Mesothelial cell of epicardium (in vitro differentiated cells): ENCODE measurements around the gene PLEKHA6. TPM values are rescaled to one million over a fixed set of nuclear protein-coding genes. Genes with fewer than 3 reads are reported as not detected.

Source experiments
- DNase-seq, 2 experiments: peaks; one replicate each; pipeline ENCODE4 v3.0.0; 2021; ENCODE audit warnings: low spot score in 2 of 2; ENCODE audit not compliant: unreplicated experiment in 2 of 2
- H3K27ac Mint-ChIP-seq: 2 replicates; pipeline ENCODE4 v1.8.0; 2021; ENCODE audit warnings: mixed read lengths
- H3K27me3 Mint-ChIP-seq: 2 replicates; pipeline ENCODE4 v1.8.0; 2021; ENCODE audit warnings: low read depth, mixed read lengths
- H3K36me3 Mint-ChIP-seq: 2 replicates; pipeline ENCODE4 v1.8.0; 2021; ENCODE audit warnings: mixed read lengths
- H3K4me1 Mint-ChIP-seq: 2 replicates; pipeline ENCODE4 v1.8.0; 2021; ENCODE audit warnings: mixed read lengths
- H3K4me3 Mint-ChIP-seq: 2 replicates; pipeline ENCODE4 v1.8.0; 2021; ENCODE audit warnings: mild to moderate bottlenecking, moderate library complexity, mixed read lengths
- H3K9me3 Mint-ChIP-seq: 2 replicates; pipeline ENCODE4 v1.8.0; 2021; ENCODE audit warnings: mixed read lengths
- total RNA-seq: library from RNA; stranded (reverse); gene quantifications from 3 replicates; pipeline ENCODE4 v1.2.1, GENCODE V29; 2021
- TF ChIP-seq, protein P1 (sequence below): fragments of 200-600 bp; sonication (generic); IDR thresholded peaks from one replicate; pipeline ENCODE4 v1.5.0; 2021; ENCODE audit warnings: antibody characterized with exemption; ENCODE audit not compliant: unreplicated experiment

PLEKHA6 gene
- total RNA-seq, 1 donor from 2014 or later = 29.7 TPM

DNA sequence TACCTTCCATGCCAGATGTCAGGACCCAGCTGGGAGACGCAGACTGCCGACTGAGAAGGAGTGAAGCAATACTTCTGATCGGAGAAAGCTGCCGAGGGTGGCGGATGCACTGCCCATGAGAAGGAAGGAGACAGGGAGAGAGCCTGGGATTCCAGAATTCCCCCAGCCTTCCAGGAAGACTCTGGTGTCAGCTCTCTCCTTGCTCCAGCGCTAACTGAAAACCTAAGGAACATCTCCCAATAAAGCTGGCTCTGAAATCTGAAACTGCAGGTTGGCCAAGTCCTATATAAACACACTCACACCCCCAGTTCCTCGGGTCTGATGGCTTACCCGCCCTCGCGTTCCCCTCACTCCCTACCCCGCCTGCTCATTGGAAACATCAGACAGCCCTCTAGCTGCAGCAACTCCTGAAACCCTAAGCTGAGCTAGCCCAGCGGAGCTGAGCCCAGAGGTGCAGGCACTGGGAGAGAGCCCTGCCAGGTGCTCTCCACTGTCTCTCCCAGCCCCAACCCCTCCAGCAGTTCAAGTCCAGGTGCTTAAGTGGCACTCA lies 52.3 kb downstream of the PLEKHA6 start:
- Mint-ChIP-seq H3K27me3 (no peaks in the 10 kb centered on the region), H3K9me3 (no peaks in the 10 kb centered on the region), H3K4me3 (peak overlapping the region; percentile 60), H3K27ac (peak overlapping the region; percentile 82), H3K4me1 (peaks cover 37% of the 10 kb centered on the region), H3K36me3 (no peaks in the 10 kb centered on the region)
- peak in 1 of 2 experiments; percentile 62 for DNase-seq
- TF ChIP-seq, protein P1, sequence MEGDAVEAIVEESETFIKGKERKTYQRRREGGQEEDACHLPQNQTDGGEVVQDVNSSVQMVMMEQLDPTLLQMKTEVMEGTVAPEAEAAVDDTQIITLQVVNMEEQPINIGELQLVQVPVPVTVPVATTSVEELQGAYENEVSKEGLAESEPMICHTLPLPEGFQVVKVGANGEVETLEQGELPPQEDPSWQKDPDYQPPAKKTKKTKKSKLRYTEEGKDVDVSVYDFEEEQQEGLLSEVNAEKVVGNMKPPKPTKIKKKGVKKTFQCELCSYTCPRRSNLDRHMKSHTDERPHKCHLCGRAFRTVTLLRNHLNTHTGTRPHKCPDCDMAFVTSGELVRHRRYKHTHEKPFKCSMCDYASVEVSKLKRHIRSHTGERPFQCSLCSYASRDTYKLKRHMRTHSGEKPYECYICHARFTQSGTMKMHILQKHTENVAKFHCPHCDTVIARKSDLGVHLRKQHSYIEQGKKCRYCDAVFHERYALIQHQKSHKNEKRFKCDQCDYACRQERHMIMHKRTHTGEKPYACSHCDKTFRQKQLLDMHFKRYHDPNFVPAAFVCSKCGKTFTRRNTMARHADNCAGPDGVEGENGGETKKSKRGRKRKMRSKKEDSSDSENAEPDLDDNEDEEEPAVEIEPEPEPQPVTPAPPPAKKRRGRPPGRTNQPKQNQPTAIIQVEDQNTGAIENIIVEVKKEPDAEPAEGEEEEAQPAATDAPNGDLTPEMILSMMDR = no peak

DNA sequence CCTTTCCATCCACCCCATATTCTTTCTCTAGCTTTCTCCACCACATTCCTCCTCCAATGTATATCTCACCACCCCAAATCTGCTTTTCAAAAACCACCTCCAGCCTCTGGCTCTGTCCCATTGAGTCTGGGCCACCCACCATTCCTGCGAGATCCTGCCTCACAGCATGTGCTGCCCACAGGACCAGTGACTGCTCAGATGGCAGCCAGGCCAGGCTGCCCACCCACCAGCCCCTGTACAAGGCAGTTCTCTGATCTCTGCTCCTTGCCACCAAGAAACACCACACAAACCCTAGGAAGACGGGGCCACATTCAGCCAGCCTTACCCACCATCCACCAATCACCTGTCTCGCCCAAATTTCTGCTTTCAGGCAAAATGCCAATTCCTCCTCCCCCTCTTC lies 53.7 kb downstream of the PLEKHA6 start:
- peaks cover 48% of the 10 kb centered on the region for H3K4me1 Mint-ChIP-seq
- no peak for DNase-seq
- peaks cover 7% of the 10 kb centered on the region for H3K36me3 Mint-ChIP-seq
- H3K9me3 Mint-ChIP-seq = no peaks in the 10 kb centered on the region
- no peaks in the 10 kb centered on the region for H3K27me3 Mint-ChIP-seq
- TF ChIP-seq, protein P1 = no peak
- no peak overlapping the region for H3K27ac Mint-ChIP-seq
- peak overlapping the region; percentile 13 for H3K4me3 Mint-ChIP-seq

GRCh38 chr1:204304067-204304466 lies 55.7 kb downstream of the PLEKHA6 start:
- Mint-ChIP-seq H3K27me3 (no peaks in the 10 kb centered on the region), H3K4me3 (no peak overlapping the region), H3K4me1 (peaks cover 46% of the 10 kb centered on the region), H3K27ac (peak overlapping the region; percentile 58), H3K9me3 (no peaks in the 10 kb centered on the region), H3K36me3 (peaks cover 7% of the 10 kb centered on the region)
- TF ChIP-seq, protein P1 = no peak
- DNase-seq = no peak

DNA sequence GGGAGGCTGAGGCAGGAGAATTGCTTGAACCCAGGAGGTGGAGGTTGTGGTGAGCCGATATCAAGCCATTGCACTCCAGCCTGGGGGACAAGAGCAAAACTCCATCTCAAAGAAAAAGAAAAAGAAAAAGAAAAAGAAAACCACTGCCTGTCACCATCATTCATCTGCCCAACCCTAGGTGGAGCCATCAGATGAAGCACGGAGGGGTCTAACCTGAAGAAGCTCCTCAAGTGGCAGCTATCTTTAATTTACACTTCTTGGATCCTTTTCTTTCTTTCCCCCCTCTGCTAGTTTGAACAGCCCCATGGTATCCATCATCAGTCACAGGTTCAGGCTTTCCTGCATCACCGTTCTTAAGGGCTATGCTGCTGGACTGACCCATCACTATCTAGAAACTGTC lies 57.0 kb downstream of the PLEKHA6 start:
- Mint-ChIP-seq H3K4me1 (peaks cover 40% of the 10 kb centered on the region), H3K36me3 (peaks cover 7% of the 10 kb centered on the region), H3K27ac (no peak overlapping the region), H3K9me3 (no peaks in the 10 kb centered on the region), H3K27me3 (no peaks in the 10 kb centered on the region), H3K4me3 (no peak overlapping the region)
- DNase-seq = no peak
- TF ChIP-seq, protein P1 = no peak

GRCh38 chr1:204301171-204301957 lies 58.4 kb downstream of the PLEKHA6 start:
- no peaks in the 10 kb centered on the region for H3K27me3 Mint-ChIP-seq
- DNase-seq = no peak
- peaks cover 7% of the 10 kb centered on the region for H3K36me3 Mint-ChIP-seq
- H3K9me3 Mint-ChIP-seq = no peaks in the 10 kb centered on the region
- no peak overlapping the region for H3K27ac Mint-ChIP-seq
- no peak overlapping the region for H3K4me3 Mint-ChIP-seq
- TF ChIP-seq, protein P1 = no peak
- peaks cover 36% of the 10 kb centered on the region for H3K4me1 Mint-ChIP-seq
